ENCODE data around the gene RAX2.

GRCh38 chr19:3733549-3734309 is 38.3 kb downstream of the RAX2 start:
- TF ChIP-seq CTCF (IDR thresholded peaks at IDR 0.05; ENCODE audit: poor library complexity) (no peak), EZH2 (IDR thresholded peaks at IDR 0.05; ENCODE audit: borderline replicate concordance) (no peak)

Measured in hepatocyte (in vitro differentiated cells).